Thoracic aorta (tissue), 2 donors: ENCODE data around the gene RAET1E. TPM values are rescaled to one million over a fixed set of nuclear protein-coding genes. Genes with fewer than 3 reads are reported as not detected.
"Not testable (repeated sequence)": the region's sequence is repeated elsewhere in the genome, so short reads cannot be mapped to it uniquely, and the experiment has no call there.

Experiments
- ATAC-seq: fragments of 150-250 bp; one replicate; pipeline ENCODE4 v1.8.0; 2017; ENCODE audit warnings: low read depth; ENCODE audit not compliant: insufficient number of reproducible peaks, low FRiP score
- DNase-seq: peaks from one replicate; pipeline ENCODE4 v3.0.0-alpha.2; 2020; ENCODE audit warnings: low spot score
- H3K27ac ChIP-seq, 2 donors: fragments of 200-600 bp; sonication (generic); 1 replicate in 1 of 2; 2 replicates in 1 of 2; pipeline ENCODE4 v1.5.1; 2016; ENCODE audit warnings: mild to moderate bottlenecking in 2 of 2, moderate library complexity in 2 of 2
- H3K27me3 ChIP-seq: fragments of 200-600 bp; sonication (generic); replicated peaks from 2 replicates; pipeline ENCODE4 v1.6.0; 2016; ENCODE audit warnings: mild to moderate bottlenecking; ENCODE audit not compliant: insufficient read depth
- H3K36me3 ChIP-seq: fragments of 200-600 bp; sonication (generic); one replicate; pipeline ENCODE4 v1.5.1; 2016
- H3K4me1 ChIP-seq, 2 donors: fragments of 200-600 bp; sonication (generic); 1 replicate in 1 of 2; 2 replicates in 1 of 2; pipeline versions ENCODE4 v1.5.1 to v1.6.0; 2016; ENCODE audit warnings: low read depth in 2 of 2, mild to moderate bottlenecking in 1 of 2; ENCODE audit not compliant: control insufficient read depth in 1 of 2
- H3K4me3 ChIP-seq: fragments of 200-600 bp; sonication (generic); 2 replicates; pipeline ENCODE4 v1.5.1; 2016; ENCODE audit warnings: mild to moderate bottlenecking
- H3K9me3 ChIP-seq: fragments of 200-600 bp; sonication (generic); 2 replicates; pipeline ENCODE4 v1.5.1; 2016
- CTCF ChIP-seq: fragments of 200-600 bp; sonication (generic); IDR thresholded peaks from one replicate; pipeline ENCODE4 v1.5.1; 2019; ENCODE audit warnings: antibody characterized with exemption
- total RNA-seq, 2 donors: library from RNA; depleted of rRNA; stranded (reverse); fragments of >200 nt; gene quantifications; one replicate each; pipeline versions ENCODE4 v1.1.0 to v1.2.3, GENCODE V29; 2016

RAET1E gene
- total RNA-seq, 2 donors from 2014 or later = not detected

DNA sequence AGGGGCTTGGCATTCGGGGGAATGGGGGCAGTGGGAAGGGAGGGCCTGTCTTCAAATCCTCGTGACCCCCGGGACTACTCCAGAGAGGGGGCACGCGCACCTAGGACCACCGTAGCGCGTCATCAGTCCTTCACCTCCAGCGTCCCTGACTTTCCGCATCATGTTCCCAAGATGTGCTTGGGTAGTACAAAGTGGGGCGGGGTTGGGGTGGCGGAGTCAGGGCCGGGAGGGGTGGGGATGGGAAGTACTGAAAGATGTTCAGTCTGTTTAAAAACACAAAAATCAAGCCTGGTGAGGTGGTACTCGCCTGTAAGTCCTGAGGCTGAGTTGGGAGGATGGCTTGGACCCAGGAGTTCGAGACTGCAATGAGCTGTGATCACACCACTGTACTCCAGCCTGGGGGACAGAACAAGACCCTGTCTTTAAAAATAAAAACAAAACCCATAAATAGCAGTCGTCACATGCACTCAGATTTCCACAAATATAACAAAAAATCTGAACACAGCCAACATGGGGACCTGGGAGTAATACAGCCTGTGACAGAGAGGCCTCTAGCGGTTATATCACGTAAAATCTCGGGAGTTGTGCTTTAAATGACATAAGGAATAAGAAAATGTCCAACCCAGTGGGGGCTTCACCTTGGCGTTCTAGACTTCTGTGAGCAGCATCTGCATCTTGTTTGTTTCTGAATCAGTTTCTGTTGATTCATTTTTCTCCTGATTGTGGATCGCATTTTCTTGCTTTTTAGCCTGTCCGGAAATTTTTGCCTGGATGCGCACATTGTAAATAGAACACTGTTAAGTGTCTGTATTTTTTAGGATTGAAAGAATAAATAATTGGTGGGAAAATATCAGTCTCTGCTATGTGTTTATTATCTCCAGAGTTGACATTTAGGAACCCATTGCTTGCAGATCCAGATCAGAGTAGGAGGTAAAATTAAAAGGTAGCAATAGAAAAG, 33.1 kb downstream of the RAET1E start:
- Histone ChIP-seq H3K4me1 (peaks cover 4 to 15% of the 10 kb centered on the region in 2 donors), H3K9me3 (no peaks in the 10 kb centered on the region), H3K36me3 (no peaks in the 10 kb centered on the region), H3K27me3 (no peaks in the 10 kb centered on the region), H3K4me3 (peak overlapping the region; percentile 86), H3K27ac (peak overlapping the region; percentile 72 to 83)
- peak; percentile 67 for TF ChIP-seq CTCF
- ATAC-seq = no peak
- no peak for DNase-seq

DNA sequence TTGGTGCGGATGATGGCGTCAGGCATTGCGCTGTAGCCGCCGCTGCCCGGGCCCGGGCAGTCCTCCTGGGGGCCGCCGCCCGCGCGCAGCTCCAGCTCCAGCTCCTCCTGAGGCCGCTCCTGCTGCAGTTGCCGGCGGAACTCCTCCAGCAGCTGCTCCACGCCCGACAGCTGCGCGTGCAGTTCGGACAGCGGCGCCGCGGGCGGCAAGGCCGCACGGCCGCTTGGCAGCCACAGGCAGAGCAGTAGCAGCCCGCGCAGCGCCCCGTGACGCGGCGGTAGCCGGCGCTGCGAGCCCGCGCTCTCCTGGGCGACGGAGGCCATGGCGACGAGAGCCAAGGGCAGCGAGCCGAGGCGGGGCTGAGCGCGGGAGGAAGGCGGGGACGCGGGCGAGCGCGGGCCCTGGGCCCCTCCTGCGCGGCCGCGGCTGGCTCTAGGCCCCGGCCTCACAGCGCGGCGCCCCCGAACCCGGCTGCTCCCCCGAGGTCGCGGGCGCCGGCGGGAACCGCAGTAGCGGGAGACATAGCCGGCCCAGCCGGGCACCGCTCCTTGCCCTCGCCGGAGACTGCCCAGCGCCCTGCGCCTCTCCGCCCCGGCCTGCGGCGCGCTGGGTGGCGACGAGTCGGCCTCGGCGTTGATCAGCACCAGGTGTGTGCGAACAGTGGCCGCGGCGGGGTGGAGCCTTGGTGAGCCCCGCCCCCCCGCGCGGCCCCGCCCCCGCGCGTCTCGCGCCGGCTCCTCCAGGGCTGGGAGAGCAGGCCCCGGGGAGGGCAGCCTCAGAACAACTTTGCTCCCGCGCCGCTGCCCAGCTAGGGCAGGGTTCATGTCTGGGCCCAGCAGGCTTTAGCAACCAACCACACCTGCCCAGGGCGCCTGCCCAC, 34.0 kb downstream of the RAET1E start, which contains the start of gene LRP11:
Gene LRP11 (minus strand): TSS at position 662 of the 880 bp plus-strand sequence. CDS start 339 bp downstream, at position 323.
- DNase-seq = no peak
- H3K27me3 ChIP-seq = no peaks in the 10 kb centered on the region
- TF ChIP-seq CTCF = no peak

GRCh38 chr6:149862922-149863697, 34.8 kb downstream of the RAET1E start:
- Histone ChIP-seq H3K27me3 (no peaks in the 10 kb centered on the region), H3K9me3 (no peaks in the 10 kb centered on the region), H3K36me3 (no peaks in the 10 kb centered on the region), H3K4me1 (peaks cover 4 to 15% of the 10 kb centered on the region in 2 donors), H3K4me3 (peak overlapping the region; percentile 86), H3K27ac (peak overlapping the region; percentile 72 to 83)
- DNase-seq (no peak), ATAC-seq (no peak)
- TF ChIP-seq CTCF = no peak

More for the DNA sequence above, 34.0 kb downstream of the RAET1E start, which contains the start of gene LRP11:
- ATAC-seq = peak; percentile 95
- H3K36me3 ChIP-seq = no peaks in the 10 kb centered on the region
- no peaks in the 10 kb centered on the region for H3K9me3 ChIP-seq
- H3K4me3 ChIP-seq = peak within 1 kb of the TSS; percentile 86
- peaks cover 4 to 15% of the 10 kb centered on the region in 2 donors for H3K4me1 ChIP-seq
- peak within 1 kb of the TSS; percentile 72 to 83 for H3K27ac ChIP-seq

GRCh38 chr6:149862424-149862738, 35.5 kb downstream of the RAET1E start:
- not testable (repeated sequence) for DNase-seq, ATAC-seq, H3K36me3 ChIP-seq, H3K9me3 ChIP-seq, H3K27me3 ChIP-seq
- H3K4me3 ChIP-seq = peak overlapping the region; percentile 86
- H3K27ac ChIP-seq = peak overlapping the region; percentile 72 to 83
- peaks cover 4 to 15% of the 10 kb centered on the region in 2 donors for H3K4me1 ChIP-seq

DNA sequence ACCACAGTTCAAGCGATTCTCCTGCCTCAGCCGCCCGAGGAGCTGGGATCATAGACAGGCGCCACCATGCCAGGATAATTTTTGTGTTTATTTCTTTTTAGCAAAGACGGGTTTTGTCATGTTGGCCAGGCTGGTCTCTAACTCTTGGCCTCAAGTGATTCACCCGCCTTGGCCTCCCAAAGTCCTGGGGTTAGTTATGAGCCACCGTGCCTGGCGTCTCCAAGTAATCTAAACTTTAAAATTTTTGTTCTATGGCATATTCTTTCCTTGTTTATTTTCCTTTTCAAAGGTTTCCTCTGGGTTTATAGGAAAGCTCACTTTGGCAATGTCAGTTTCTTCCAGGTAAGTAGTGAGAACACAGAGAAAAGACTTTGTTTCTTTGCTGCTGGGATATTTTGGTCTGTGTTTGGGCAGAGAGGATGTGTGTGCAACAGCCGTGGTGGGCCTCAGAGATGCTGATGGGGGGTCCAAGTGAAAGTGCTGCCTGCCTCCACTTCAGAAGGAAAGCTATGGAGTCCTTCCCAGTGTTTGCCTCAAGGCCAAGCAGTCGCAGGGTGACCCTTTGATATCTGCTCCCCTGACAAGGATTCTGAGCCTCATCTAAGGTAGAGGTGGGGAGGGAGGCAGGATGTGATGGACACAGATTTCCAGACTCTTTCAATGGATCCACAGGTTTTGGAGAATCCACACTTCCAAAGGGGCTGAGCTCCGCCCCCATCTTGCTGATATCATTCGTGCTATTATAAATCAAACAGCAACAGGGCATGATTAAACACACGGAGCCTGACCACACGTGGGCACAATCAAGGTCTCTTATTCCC, 36.1 kb downstream of the RAET1E start:
- Histone ChIP-seq H3K27ac (no peak overlapping the region), H3K27me3 (no peaks in the 10 kb centered on the region), H3K4me1 (peaks cover 4 to 15% of the 10 kb centered on the region in 2 donors), H3K9me3 (no peaks in the 10 kb centered on the region), H3K4me3 (no peak overlapping the region), H3K36me3 (no peaks in the 10 kb centered on the region)
- ATAC-seq = no peak
- DNase-seq = no peak
- no peak for TF ChIP-seq CTCF
